ENCODE results near the gene FBXO41.

- no peak for TF ChIP-seq EZH2phosphoT487 (IDR thresholded peaks at IDR 0.05; ENCODE audit: borderline replicate concordance, low read depth, low read length)
- TF ChIP-seq CTCF (conservative IDR thresholded peaks at IDR 0.05; ENCODE audit: low read length), result no peak
Measured at GRCh38 chr2:73238149-73238548, 46.1 kb downstream of the FBXO41 start.

All from OCI-LY7 (cell line).